Left renal cortex interstitium (tissue), 4 donors: Measurements from ENCODE around the gene MCCC2. TPM values are rescaled to one million over a fixed set of nuclear protein-coding genes. Genes with fewer than 3 reads are reported as not detected.

Source experiments
- polyA plus RNA-seq, 4 donors: library from polyadenylated mRNA; unstranded; fragments of 120-200 nt; gene quantifications; one replicate each; pipeline ENCODE4 v1.2.1, GENCODE V29; 2013; ENCODE audit not compliant: insufficient read length in 4 of 4

MCCC2 gene
- polyA plus RNA-seq, 4 donors = 54.2 to 71.2 (median 64.2) TPM

Other genes starting within 250 kb of the MCCC2 start
- 10 to 100 TPM; 34.8 to 48.7 (median 39.3) TPM for gene BDP1, start 131.7 kb upstream of the MCCC2 start, polyA plus RNA-seq
- under 1 TPM in 1 of 4 donors, not detected in 3; 0.11 TPM for gene CARTPT, start 131.9 kb downstream of the MCCC2 start, polyA plus RNA-seq